HCT116 (cell line): Measurements from ENCODE around the gene SNHG17. TPM values are rescaled to one million over a fixed set of nuclear protein-coding genes. Genes with fewer than 3 reads are reported as not detected.

ENCODE experiments used
- ATAC-seq: fragments of 200-7000 bp; cut with Tn5 transposase; 2 replicates; pipeline ENCODE4 v1.9.1; 2020; ENCODE audit warnings: mild to moderate bottlenecking, moderate library complexity
- BruUV-seq: library from RNA; stranded (reverse); fragments of 400-500 nt; replicated peaks from 2 replicates; lab custom pipeline; 2021; lab: Mats Ljungman, UMichigan
- CTCF ChIA-PET: fragments of 300-600 bp; sonication (Branson Sonifier 250); formaldehyde crosslinking; loops from one replicate; lab custom pipeline; 2021; ENCODE audit warnings: antibody characterized with exemption; lab: Charles Lee
- POLR2A ChIA-PET: fragments of 300-600, 350-600 bp; sonication (Branson Sonifier 250); formaldehyde crosslinking; loops from one replicate; lab custom pipeline; 2021; ENCODE audit warnings: antibody characterized with exemption; lab: Charles Lee
- RAD21 ChIA-PET, 2 experiments: fragments of 300-600 bp; sonication (Branson Sonifier 250); formaldehyde crosslinking; loops; one replicate each; lab custom pipeline; 2023; ENCODE audit warnings: low total read pairs in 2 of 2; ENCODE audit not compliant: uncharacterized antibody in 2 of 2, unreplicated experiment in 2 of 2, low non-redundant PET in 1 of 2; lab: Charles Lee
- DNase-seq: peaks from one replicate; pipeline ENCODE4 v3.0.0-alpha.2; 2010; ENCODE audit warnings: low read depth, low spot score
- H2AFZ ChIP-seq: fragments of 200-600 bp; shearing (Covaris generic), sonication (generic); 2 replicates; pipeline ENCODE4 v1.6.1; 2017; ENCODE audit warnings: low read depth, mixed run types, mixed read lengths, antibody characterized with exemption, low read length; ENCODE audit not compliant: poor library complexity, severe bottlenecking
- H3K27ac ChIP-seq: 2 replicates; pipeline ENCODE4 v1.5.1; 2012; ENCODE audit warnings: low read depth, low read length
- H3K27me3 ChIP-seq: fragments of 200-600 bp; sonication (generic); 2 replicates; pipeline ENCODE4 v1.6.1; 2016; ENCODE audit warnings: mixed run types, low read length, mixed read lengths; ENCODE audit not compliant: insufficient read depth
- H3K36me3 ChIP-seq, 2 experiments: fragments of 200-500 bp in 1 of 2; fragments of 200-600 bp in 1 of 2; sonication (Bioruptor generic) in 1 of 2; sonication (generic) in 1 of 2; 2 replicates each; pipeline versions ENCODE4 v1.5.1 to v1.6.1; 2014 to 2016; ENCODE audit warnings: low read length in 2 of 2, inconsistent platforms in 1 of 2, mixed read lengths in 1 of 2, mixed run types in 1 of 2; ENCODE audit not compliant: insufficient read depth in 2 of 2, control insufficient read depth in 1 of 2
- H3K4me1 ChIP-seq, 2 experiments: fragments of 200-600 bp in 1 of 2; sonication (generic) in 1 of 2; 2 replicates each; pipeline versions ENCODE4 v1.5.1 to v1.6.1; 2012 to 2017; ENCODE audit warnings: low read length in 2 of 2, inconsistent platforms in 1 of 2, mild to moderate bottlenecking in 1 of 2, mixed read lengths in 1 of 2, mixed run types in 1 of 2, moderate library complexity in 1 of 2; ENCODE audit not compliant: insufficient read depth in 2 of 2, control insufficient read depth in 1 of 2
- H3K4me2 ChIP-seq: fragments of 200-600 bp; sonication (generic); 2 replicates; pipeline ENCODE4 v1.6.1; 2017; ENCODE audit warnings: mixed run types, low read length, mixed read lengths
- H3K4me3 ChIP-seq, 2 experiments: fragments of 200-600 bp in 1 of 2; sonication (generic) in 1 of 2; replicated peaks in 1 of 2; 2 replicates each; pipeline ENCODE4 v1.5.1; 2011 to 2016; ENCODE audit warnings: low read length in 2 of 2, control low read depth in 1 of 2, low read depth in 1 of 2, mild to moderate bottlenecking in 1 of 2, mixed read lengths in 1 of 2, mixed run types in 1 of 2
- H3K79me2 ChIP-seq: fragments of 200-600 bp; sonication (generic); 2 replicates; pipeline ENCODE4 v1.6.1; 2017; ENCODE audit warnings: mild to moderate bottlenecking, mixed run types, low read length, moderate library complexity, mixed read lengths; ENCODE audit not compliant: insufficient read depth
- H3K9ac ChIP-seq: fragments of 200-600 bp; sonication (generic); 2 replicates; pipeline ENCODE4 v1.6.1; 2016; ENCODE audit warnings: low read length, mixed read lengths
- H3K9me2 ChIP-seq: fragments of 200-600 bp; sonication (generic), shearing (Covaris generic); 2 replicates; pipeline ENCODE4 v1.6.1; 2017; ENCODE audit warnings: mixed run types, mild to moderate bottlenecking, moderate library complexity; ENCODE audit not compliant: insufficient read depth
- H3K9me3 ChIP-seq, 2 experiments: fragments of 200-500 bp in 1 of 2; fragments of 200-600 bp in 1 of 2; sonication (Bioruptor generic) in 1 of 2; sonication (generic) in 1 of 2; 2 replicates each; pipeline ENCODE4 v1.6.1; 2014 to 2017; ENCODE audit warnings: low read length in 2 of 2, mixed read lengths in 2 of 2, inconsistent platforms in 1 of 2, low read depth in 1 of 2, mild to moderate bottlenecking in 1 of 2, mixed run types in 1 of 2, moderate library complexity in 1 of 2; ENCODE audit not compliant: control insufficient read depth in 1 of 2, insufficient read depth in 1 of 2
- H4K20me1 ChIP-seq: fragments of 200-600 bp; sonication (generic), shearing (Covaris generic); 2 replicates; pipeline ENCODE4 v1.6.1; 2017; ENCODE audit warnings: mixed run types, mild to moderate bottlenecking, moderate library complexity; ENCODE audit not compliant: insufficient read depth
- CEBPB ChIP-seq: IDR thresholded peaks from 2 replicates; pipeline ENCODE4 v1.6.1; 2012; ENCODE audit warnings: low read depth
- EGR1 ChIP-seq: IDR thresholded peaks from 2 replicates; pipeline ENCODE4 v1.6.1; 2012; ENCODE audit warnings: low read depth
- ELF1 ChIP-seq: IDR thresholded peaks from 2 replicates; pipeline ENCODE4 v1.6.1; 2012; ENCODE audit warnings: low read depth, borderline replicate concordance
- FOSL1 ChIP-seq: IDR thresholded peaks from 2 replicates; pipeline ENCODE4 v1.6.1; 2012; ENCODE audit warnings: low read depth
- POLR2A ChIP-seq: IDR thresholded peaks from 2 replicates; pipeline ENCODE4 v1.7.0; 2011; ENCODE audit warnings: borderline replicate concordance; ENCODE audit not compliant: insufficient read depth, insufficient read length; ENCODE audit errors: extremely low read depth
- REST ChIP-seq: IDR thresholded peaks from 2 replicates; pipeline ENCODE4 v1.6.1; 2012; ENCODE audit warnings: low read depth
- SRF ChIP-seq: IDR thresholded peaks from 2 replicates; pipeline ENCODE4 v1.6.1; 2012; ENCODE audit warnings: low read depth
- TCF7L2 ChIP-seq: IDR thresholded peaks from 2 replicates; pipeline ENCODE4 v1.7.0; 2011; ENCODE audit warnings: borderline replicate concordance, inconsistent platforms; ENCODE audit not compliant: insufficient read depth, insufficient read length; ENCODE audit errors: extremely low read depth
- intact Hi-C: fragments of 100-400 bp; cut with micrococcal nuclease; formaldehyde crosslinking; loops from 2 replicates; pipeline ENCODE4 v1.10.0; 2022
- total RNA-seq: library from RNA; stranded (reverse); gene quantifications from one replicate; pipeline ENCODE4 v1.2.1, GENCODE V29; 2021; ENCODE audit not compliant: unreplicated experiment
- TF ChIP-seq, protein P1 (sequence below): IDR thresholded peaks from 2 replicates; pipeline ENCODE4 v1.6.1; 2012

Gene SNHG17
- total RNA-seq, 1 experiment from 2014 or later = 65.7 TPM

GRCh38 chr20:38373898-38374297 is 61.2 kb downstream of the SNHG17 start:
- RAD21 ChIA-PET = no interaction called here
- BruUV-seq = no TSS peak
- no peak for ATAC-seq
- POLR2A ChIA-PET = no interaction called here
- intact Hi-C loops = no loop called here
- H3K27ac ChIP-seq = no peak overlapping the region
- H3K36me3 ChIP-seq = no peaks in the 10 kb centered on the region
- no peaks in the 10 kb centered on the region for H3K9me2 ChIP-seq
- H3K9ac ChIP-seq = no peak overlapping the region
- H3K9me3 ChIP-seq = no peaks in the 10 kb centered on the region
- no peak overlapping the region for H3K4me3 ChIP-seq
- H3K27me3 ChIP-seq = no peaks in the 10 kb centered on the region
- H3K4me2 ChIP-seq = no peak overlapping the region
- CTCF ChIA-PET = no interaction called here
- H3K4me1 ChIP-seq = no peaks in the 10 kb centered on the region
- H4K20me1 ChIP-seq = no peaks in the 10 kb centered on the region
- H3K79me2 ChIP-seq = no peaks in the 10 kb centered on the region
- TF ChIP-seq TCF7L2 = no peak
- TF ChIP-seq EGR1 = no peak
- no peak for TF ChIP-seq SRF
- no peak for TF ChIP-seq CEBPB
- no peak for TF ChIP-seq ELF1
- no peak for TF ChIP-seq POLR2A
- TF ChIP-seq FOSL1 = no peak
- TF ChIP-seq REST = no peak
- TF ChIP-seq, protein P1, sequence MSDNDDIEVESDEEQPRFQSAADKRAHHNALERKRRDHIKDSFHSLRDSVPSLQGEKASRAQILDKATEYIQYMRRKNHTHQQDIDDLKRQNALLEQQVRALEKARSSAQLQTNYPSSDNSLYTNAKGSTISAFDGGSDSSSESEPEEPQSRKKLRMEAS = no peak
- no peak overlapping the region for H2AFZ ChIP-seq
- DNase-seq = no peak
